Neural cell (in vitro differentiated cells): ENCODE results near the gene FAM135A. TPM values are rescaled to one million over a fixed set of nuclear protein-coding genes. Genes with fewer than 3 reads are reported as not detected.
"Not testable (repeated sequence)": the region's sequence is repeated elsewhere in the genome, so short reads cannot be mapped to it uniquely, and the experiment has no call there.

Source experiments
- H2AFZ ChIP-seq: fragments of 200-600, 300-800 bp; sonication (generic), shearing (Covaris generic); 2 replicates; pipeline ENCODE4 v1.6.0; 2014; ENCODE audit warnings: low read depth, mild to moderate bottlenecking, antibody characterized with exemption, low read length, moderate library complexity
- H3F3A ChIP-seq: fragments of 200-600 bp; shearing (Covaris generic); 2 replicates; pipeline ENCODE4 v1.6.1; 2016; ENCODE audit warnings: mild to moderate bottlenecking, moderate library complexity, mixed read lengths, antibody characterized with exemption, low read length; ENCODE audit not compliant: insufficient read depth, poor library complexity, severe bottlenecking
- H3K27ac ChIP-seq: fragments of 200-600, 300-800 bp; sonication (generic), shearing (Covaris generic); 2 replicates; pipeline ENCODE4 v1.5.1; 2014; ENCODE audit warnings: mild to moderate bottlenecking, low read length, moderate library complexity
- H3K27me3 ChIP-seq: fragments of 300-800, 200-600 bp; sonication (generic), shearing (Covaris generic); 2 replicates; pipeline ENCODE4 v1.6.0; 2014; ENCODE audit warnings: mild to moderate bottlenecking, low read depth, low read length, moderate library complexity; ENCODE audit not compliant: insufficient read depth
- H3K36me3 ChIP-seq: fragments of 300-800, 200-600 bp; sonication (generic), shearing (Covaris generic); 2 replicates; pipeline ENCODE4 v1.5.1; 2014; ENCODE audit warnings: mild to moderate bottlenecking, antibody characterized with exemption, low read length, moderate library complexity; ENCODE audit not compliant: insufficient read depth
- H3K4me2 ChIP-seq: fragments of 300-800, 200-600 bp; sonication (generic), shearing (Covaris generic); 2 replicates; pipeline ENCODE4 v1.6.0; 2014; ENCODE audit warnings: mild to moderate bottlenecking, low read length
- H3K4me3 ChIP-seq: fragments of 300-800, 200-600 bp; sonication (generic), shearing (Covaris generic); 2 replicates; pipeline ENCODE4 v1.5.1; 2014; ENCODE audit warnings: mild to moderate bottlenecking, low read length, moderate library complexity
- H3K79me2 ChIP-seq: fragments of 200-600 bp; shearing (Covaris generic); replicated peaks from 2 replicates; pipeline ENCODE4 v1.6.0; 2014; ENCODE audit warnings: mild to moderate bottlenecking, low read length, moderate library complexity; ENCODE audit not compliant: insufficient read depth
- H3K9ac ChIP-seq: fragments of 300-800, 200-600 bp; sonication (generic), shearing (Covaris generic); 2 replicates; pipeline ENCODE4 v1.6.1; 2016; ENCODE audit warnings: mild to moderate bottlenecking, low read length, mixed read lengths
- H3K9me2 ChIP-seq: fragments of 200-600 bp; shearing (Covaris generic); 2 replicates; pipeline ENCODE4 v1.6.1; 2016; ENCODE audit warnings: mild to moderate bottlenecking, low read length, mixed read lengths; ENCODE audit not compliant: insufficient read depth
- H3K9me3 ChIP-seq: fragments of 200-600, 300-800 bp; sonication (generic), shearing (Covaris generic); 2 replicates; pipeline ENCODE4 v1.6.1; 2016; ENCODE audit warnings: mild to moderate bottlenecking, mixed run types, low read length, moderate library complexity, mixed read lengths
- H4K20me1 ChIP-seq: fragments of 200-600 bp; shearing (Covaris generic); 2 replicates; pipeline ENCODE4 v1.6.1; 2016; ENCODE audit warnings: mild to moderate bottlenecking, mixed run types; ENCODE audit not compliant: insufficient read depth
- EP300 ChIP-seq: fragments of 450-650 bp; conservative IDR thresholded peaks from 2 replicates; pipeline ENCODE4 v1.6.1; 2014; ENCODE audit warnings: antibody characterized with exemption, mild to moderate bottlenecking, moderate library complexity; ENCODE audit not compliant: poor library complexity, severe bottlenecking
- EZH2 ChIP-seq: fragments of 200-600, 300-800 bp; shearing (Covaris generic), sonication (generic); IDR thresholded peaks from 2 replicates; pipeline ENCODE4 v1.6.1; 2014; ENCODE audit warnings: antibody characterized with exemption, low read length, borderline replicate concordance, mild to moderate bottlenecking; ENCODE audit not compliant: insufficient read depth, poor library complexity, severe bottlenecking
- MXI1 ChIP-seq: fragments of 450-650 bp; conservative IDR thresholded peaks from 2 replicates; pipeline ENCODE4 v1.6.1; 2014; ENCODE audit warnings: antibody characterized with exemption, mild to moderate bottlenecking; ENCODE audit not compliant: poor library complexity, severe bottlenecking
- POLR2AphosphoS5 ChIP-seq: IDR thresholded peaks from 2 replicates; pipeline ENCODE4 v1.6.1; 2012
- RAD21 ChIP-seq: fragments of 450-650 bp; conservative IDR thresholded peaks from 2 replicates; pipeline ENCODE4 v1.6.1; 2014; ENCODE audit warnings: antibody characterized with exemption, mild to moderate bottlenecking, moderate library complexity
- TAF1 ChIP-seq: IDR thresholded peaks from 2 replicates; pipeline ENCODE4 v1.6.1; 2012; ENCODE audit warnings: low read depth
- polyA plus RNA-seq: library from polyadenylated mRNA; depleted of rRNA; stranded (reverse); fragments of >200 nt; gene quantifications from 2 replicates; pipeline ENCODE4 v1.2.3, GENCODE V29; 2014
- TF ChIP-seq, protein P1 (sequence below): IDR thresholded peaks from 2 replicates; pipeline ENCODE4 v1.6.1; 2012; ENCODE audit warnings: borderline replicate concordance
- TF ChIP-seq, protein P2 (sequence below): fragments of 450-650 bp; IDR thresholded peaks from 2 replicates; pipeline ENCODE4 v1.5.1; 2014; ENCODE audit warnings: antibody characterized with exemption, mild to moderate bottlenecking, moderate library complexity; ENCODE audit not compliant: poor library complexity, severe bottlenecking

The FAM135A gene
- polyA plus RNA-seq, 1 donor from 2014 or later: 31.4 TPM

DNA sequence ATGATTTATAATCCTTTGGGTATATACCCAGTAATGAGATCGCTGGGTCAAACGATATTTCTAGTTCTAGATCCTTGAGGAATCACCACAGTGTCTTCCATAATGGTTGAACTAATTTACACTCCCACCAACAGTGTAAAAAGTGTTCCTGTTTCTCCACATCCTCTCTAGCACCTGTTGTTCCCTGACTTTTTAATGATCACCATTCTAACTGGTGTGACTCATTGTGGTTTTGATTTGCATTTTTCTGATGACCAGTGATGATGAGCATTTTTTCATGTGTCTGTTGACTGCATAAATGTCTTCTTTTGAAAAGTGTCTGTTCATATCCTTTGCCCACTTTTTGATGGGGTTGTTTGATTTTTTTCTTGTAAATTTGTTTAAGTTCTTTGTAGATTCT lies 40.6 kb downstream of the FAM135A start:
- H2AFZ ChIP-seq, H4K20me1 ChIP-seq, H3K36me3 ChIP-seq, H3K9ac ChIP-seq, H3K27me3 ChIP-seq, H3K9me2 ChIP-seq, H3K27ac ChIP-seq, H3K9me3 ChIP-seq, H3K79me2 ChIP-seq, H3F3A ChIP-seq, H3K4me3 ChIP-seq, H3K4me2 ChIP-seq: not testable (repeated sequence)

GRCh38 chr6:70456735-70457134 lies 43.4 kb downstream of the FAM135A start:
- no peak overlapping the region for H3K4me2 ChIP-seq
- no peaks in the 10 kb centered on the region for H3K9me2 ChIP-seq
- no peak overlapping the region for H3K27ac ChIP-seq
- no peak overlapping the region for H2AFZ ChIP-seq
- H3K9me3 ChIP-seq: no peaks in the 10 kb centered on the region
- H3K9ac ChIP-seq: no peak overlapping the region
- no peaks in the 10 kb centered on the region for H3K36me3 ChIP-seq
- H3K79me2 ChIP-seq: no peaks in the 10 kb centered on the region
- TF ChIP-seq EP300 (no peak), EZH2 (no peak), MXI1 (no peak), RAD21 (no peak), TAF1 (no peak), POLR2AphosphoS5 (no peak)
- TF ChIP-seq, protein P1, sequence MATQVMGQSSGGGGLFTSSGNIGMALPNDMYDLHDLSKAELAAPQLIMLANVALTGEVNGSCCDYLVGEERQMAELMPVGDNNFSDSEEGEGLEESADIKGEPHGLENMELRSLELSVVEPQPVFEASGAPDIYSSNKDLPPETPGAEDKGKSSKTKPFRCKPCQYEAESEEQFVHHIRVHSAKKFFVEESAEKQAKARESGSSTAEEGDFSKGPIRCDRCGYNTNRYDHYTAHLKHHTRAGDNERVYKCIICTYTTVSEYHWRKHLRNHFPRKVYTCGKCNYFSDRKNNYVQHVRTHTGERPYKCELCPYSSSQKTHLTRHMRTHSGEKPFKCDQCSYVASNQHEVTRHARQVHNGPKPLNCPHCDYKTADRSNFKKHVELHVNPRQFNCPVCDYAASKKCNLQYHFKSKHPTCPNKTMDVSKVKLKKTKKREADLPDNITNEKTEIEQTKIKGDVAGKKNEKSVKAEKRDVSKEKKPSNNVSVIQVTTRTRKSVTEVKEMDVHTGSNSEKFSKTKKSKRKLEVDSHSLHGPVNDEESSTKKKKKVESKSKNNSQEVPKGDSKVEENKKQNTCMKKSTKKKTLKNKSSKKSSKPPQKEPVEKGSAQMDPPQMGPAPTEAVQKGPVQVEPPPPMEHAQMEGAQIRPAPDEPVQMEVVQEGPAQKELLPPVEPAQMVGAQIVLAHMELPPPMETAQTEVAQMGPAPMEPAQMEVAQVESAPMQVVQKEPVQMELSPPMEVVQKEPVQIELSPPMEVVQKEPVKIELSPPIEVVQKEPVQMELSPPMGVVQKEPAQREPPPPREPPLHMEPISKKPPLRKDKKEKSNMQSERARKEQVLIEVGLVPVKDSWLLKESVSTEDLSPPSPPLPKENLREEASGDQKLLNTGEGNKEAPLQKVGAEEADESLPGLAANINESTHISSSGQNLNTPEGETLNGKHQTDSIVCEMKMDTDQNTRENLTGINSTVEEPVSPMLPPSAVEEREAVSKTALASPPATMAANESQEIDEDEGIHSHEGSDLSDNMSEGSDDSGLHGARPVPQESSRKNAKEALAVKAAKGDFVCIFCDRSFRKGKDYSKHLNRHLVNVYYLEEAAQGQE: no peak
- TF ChIP-seq, protein P2, sequence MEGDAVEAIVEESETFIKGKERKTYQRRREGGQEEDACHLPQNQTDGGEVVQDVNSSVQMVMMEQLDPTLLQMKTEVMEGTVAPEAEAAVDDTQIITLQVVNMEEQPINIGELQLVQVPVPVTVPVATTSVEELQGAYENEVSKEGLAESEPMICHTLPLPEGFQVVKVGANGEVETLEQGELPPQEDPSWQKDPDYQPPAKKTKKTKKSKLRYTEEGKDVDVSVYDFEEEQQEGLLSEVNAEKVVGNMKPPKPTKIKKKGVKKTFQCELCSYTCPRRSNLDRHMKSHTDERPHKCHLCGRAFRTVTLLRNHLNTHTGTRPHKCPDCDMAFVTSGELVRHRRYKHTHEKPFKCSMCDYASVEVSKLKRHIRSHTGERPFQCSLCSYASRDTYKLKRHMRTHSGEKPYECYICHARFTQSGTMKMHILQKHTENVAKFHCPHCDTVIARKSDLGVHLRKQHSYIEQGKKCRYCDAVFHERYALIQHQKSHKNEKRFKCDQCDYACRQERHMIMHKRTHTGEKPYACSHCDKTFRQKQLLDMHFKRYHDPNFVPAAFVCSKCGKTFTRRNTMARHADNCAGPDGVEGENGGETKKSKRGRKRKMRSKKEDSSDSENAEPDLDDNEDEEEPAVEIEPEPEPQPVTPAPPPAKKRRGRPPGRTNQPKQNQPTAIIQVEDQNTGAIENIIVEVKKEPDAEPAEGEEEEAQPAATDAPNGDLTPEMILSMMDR: no peak
- H3K27me3 ChIP-seq: no peaks in the 10 kb centered on the region
- no peaks in the 10 kb centered on the region for H4K20me1 ChIP-seq
- no peaks in the 10 kb centered on the region for H3F3A ChIP-seq
- H3K4me3 ChIP-seq: no peak overlapping the region

GRCh38 chr6:70459235-70459634 lies 45.9 kb downstream of the FAM135A start:
- no peaks in the 10 kb centered on the region for H3F3A ChIP-seq
- H3K4me3 ChIP-seq: no peak overlapping the region
- H3K4me2 ChIP-seq: no peak overlapping the region
- no peak for TF ChIP-seq RAD21
- TF ChIP-seq TAF1: no peak
- TF ChIP-seq, protein P2: no peak
- TF ChIP-seq EP300: peak; percentile 75
- peak; percentile 62 for TF ChIP-seq POLR2AphosphoS5
- no peaks in the 10 kb centered on the region for H3K27me3 ChIP-seq
- H4K20me1 ChIP-seq: no peaks in the 10 kb centered on the region
- H3K9ac ChIP-seq: no peak overlapping the region
- H3K79me2 ChIP-seq: no peaks in the 10 kb centered on the region
- H3K9me2 ChIP-seq: no peaks in the 10 kb centered on the region
- no peak overlapping the region for H2AFZ ChIP-seq
- no peaks in the 10 kb centered on the region for H3K36me3 ChIP-seq
- H3K9me3 ChIP-seq: no peaks in the 10 kb centered on the region
- no peak overlapping the region for H3K27ac ChIP-seq

DNA sequence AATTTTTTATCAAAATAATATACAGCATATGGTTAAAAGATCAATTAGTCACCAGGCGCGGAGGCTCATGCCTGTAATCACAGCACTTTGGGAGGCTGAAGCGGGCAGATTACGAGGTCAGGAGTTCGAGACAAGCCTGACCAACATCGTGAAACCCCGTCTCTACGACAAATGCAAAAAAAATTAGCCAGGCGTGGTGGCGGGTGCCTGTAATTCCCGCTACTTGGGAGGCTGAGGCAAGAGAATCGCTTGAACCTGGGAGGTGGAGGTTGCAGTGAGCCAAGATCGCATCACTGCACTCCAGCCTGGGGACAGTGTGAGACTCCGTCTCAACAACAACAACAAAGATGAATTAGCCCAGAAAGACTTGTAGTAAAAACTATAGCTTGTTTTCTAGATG lies 46.4 kb downstream of the FAM135A start:
- H3K27ac ChIP-seq, H3K4me3 ChIP-seq, H3K4me2 ChIP-seq, H3K9ac ChIP-seq, H4K20me1 ChIP-seq, H3K79me2 ChIP-seq, H3F3A ChIP-seq, H3K36me3 ChIP-seq, H2AFZ ChIP-seq, H3K9me2 ChIP-seq, H3K9me3 ChIP-seq, H3K27me3 ChIP-seq: not testable (repeated sequence)
